HG02981 (cell line): ENCODE results near the gene ELOA.
"Not testable (repeated sequence)": the region's sequence is repeated elsewhere in the genome, so short reads cannot be mapped to it uniquely, and the experiment has no call there.

Experiments
- ATAC-seq: cut with Tn5 transposase; IDR thresholded peaks from one replicate; pipeline ENCODE4 v1.9.1; 2021; ENCODE audit warnings: mild to moderate bottlenecking, moderate library complexity; ENCODE audit not compliant: unreplicated experiment

ELOA gene

DNA sequence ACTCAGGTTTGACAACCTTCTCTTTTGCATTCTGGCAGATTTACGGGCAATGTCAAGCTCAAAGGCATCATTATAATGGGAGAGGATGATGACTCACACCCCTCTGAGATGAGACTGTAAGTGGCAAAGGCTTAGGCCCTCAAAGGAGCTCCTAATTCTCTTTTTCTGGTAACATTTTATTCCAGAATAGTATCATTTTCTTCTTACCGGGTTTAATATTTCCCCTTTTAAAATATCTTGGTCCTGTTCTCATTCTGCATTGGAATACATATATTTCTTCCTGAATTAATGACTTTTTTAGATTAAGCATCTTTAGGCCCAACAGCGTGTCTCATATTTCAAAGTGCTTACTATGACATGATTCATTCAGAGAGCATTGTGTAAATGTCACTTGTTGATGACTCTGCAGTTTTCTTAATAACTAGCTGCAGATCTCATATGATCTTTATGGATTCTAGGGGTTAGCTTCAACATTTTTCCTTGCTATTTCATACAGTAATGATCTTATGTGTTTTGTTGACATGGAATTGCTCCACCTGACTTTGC is 36.6 kb downstream of the ELOA start:
- no peak for ATAC-seq

DNA sequence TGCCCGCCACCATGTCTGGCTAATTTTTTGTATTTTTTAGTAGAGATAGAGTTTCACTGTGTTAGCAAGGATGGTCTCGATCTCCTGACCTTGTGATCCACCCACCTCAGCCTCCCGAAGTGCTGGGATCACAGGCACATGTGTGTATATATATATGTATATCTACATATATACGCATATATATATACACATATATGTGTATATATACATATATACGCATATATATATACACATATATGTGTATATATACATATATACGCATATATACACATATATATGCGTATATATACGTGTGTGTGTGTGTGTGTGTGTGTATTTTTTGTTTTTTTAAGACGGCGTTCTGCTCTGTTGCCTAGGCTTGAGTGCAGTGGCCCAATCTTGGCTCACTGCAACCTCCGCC is 39.9 kb downstream of the ELOA start:
- not testable (repeated sequence) for ATAC-seq

DNA sequence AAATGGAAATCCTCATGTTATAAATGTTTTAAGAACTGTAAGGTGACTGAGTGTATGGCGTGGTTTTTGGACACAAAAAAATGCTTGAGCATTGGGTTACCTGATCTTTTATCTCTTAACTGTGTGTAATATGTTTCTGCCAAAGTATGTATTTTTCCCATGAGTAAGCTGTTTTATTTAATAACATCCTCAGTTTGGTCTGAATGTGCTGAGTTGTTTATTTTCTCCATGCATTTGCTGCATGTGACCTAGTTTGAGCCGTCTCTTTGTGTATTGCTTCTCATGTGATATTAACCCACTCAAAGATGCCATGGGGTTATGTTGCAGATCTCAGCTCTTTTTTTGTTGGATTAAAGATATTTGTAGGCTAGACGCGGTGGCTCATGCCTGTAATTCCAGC is 41.6 kb downstream of the ELOA start:
- no peak for ATAC-seq

DNA sequence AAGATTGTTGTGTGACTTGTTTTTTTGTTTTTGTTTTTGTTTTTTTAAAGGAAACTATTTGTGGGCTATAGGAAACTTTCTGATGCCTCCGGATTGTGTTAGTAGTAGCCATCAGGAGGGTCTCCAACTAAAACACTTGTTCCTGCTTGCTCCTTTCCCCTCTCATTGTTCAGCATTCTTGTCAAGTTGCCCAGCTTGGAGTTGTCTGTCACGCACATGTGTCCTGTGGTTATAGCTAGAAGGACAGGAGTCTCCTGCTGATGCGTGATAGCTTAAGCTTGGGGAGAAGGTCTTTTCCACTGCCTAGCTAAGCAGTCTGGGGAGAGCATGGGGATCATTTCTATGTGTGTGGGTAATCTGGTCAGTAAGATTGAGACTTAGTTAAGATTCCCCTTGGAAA is 44.4 kb downstream of the ELOA start:
- no peak for ATAC-seq

DNA sequence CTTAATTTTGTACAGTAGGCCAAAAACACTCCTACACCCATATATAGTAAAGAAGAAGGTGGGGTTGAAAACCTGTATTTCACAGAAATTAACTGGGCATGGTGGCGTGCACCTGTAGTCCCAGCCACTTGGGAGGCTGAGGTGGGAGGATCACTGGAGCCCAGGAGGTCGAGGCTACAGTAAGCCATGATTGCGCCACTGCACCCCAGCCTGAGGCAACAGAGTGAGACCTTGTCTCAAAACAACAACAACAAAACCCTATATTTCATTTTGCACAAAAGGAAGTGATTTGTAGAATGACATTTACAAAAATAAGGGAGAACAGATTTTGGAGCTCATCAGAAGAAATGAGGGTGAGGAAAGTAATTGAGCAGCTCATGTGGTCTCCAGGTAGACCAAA is 45.4 kb downstream of the ELOA start:
- no peak for ATAC-seq

DNA sequence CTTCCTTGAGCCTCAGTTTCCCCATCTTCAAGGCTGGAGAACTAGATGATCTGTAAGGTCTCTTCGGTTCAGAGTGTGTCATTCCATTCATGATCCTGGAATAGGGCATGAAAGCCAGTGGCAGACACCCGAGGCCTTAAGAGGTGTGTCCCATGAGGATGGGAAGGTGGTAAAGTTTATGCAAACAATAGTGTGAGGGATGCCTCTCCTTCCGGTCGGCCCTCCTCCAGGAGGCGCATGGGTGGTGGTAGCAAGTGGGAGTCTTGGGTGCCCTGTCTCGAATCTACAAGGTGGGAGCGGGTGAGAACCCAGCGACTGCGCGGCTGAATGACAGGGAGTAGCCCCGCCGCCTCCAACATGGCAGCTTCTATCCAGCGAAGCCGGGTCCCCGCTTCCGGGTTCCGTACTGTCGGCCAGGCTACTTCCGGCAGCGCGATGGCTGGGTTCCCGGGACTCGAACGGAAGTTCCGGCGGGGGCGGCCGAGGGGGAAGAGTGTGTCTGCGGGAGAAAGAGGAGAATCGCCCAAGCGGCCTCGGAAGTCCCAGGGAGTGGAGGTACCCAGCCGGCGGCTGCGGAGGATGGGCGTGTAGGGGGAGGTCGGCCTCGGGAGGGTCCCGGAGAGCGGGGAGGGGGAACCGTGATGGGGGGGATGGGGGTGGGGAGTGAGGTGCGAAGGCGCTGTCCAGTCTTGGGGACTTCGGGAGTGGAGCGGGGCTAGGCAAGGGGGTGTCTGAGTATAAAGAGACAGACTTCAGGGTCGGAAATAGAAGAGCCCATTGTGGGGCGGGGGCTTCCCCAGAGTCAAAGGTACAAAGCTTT is 47.6 kb downstream of the ELOA start, which contains the start of gene LYPLA2:
Gene LYPLA2, plus strand, starts transcription at position 450 of the 820 bp plus-strand sequence. CDS start 1,538 bp downstream, outside the sequence.
- peak; percentile 81 for ATAC-seq

DNA sequence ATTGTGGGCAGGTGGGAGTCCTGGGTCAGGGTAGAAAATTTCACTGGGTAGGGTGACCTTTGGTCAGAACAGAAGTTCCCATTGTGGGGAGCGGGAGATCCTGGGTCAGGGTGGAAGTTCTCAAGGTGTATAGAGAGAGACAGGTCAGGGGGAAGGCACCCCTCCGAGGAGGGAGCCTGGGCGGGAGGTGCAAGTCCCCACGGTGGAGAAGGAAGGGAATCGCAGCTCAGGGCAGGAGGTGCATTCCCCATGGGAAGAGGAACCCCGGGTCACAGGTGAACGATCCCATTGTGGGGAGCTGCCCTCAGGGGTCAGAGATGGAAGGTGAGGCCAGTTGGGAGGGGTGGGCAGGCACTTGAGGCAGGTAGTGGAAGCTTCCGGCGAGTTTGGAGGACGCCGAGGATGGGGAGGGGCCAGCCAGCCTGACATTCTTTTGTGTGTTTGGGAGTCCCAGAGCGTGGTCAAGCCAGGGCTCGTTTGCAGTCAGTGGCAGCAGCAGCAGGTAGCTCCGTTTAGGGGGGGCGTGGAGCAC is 48.3 kb downstream of the ELOA start:
- ATAC-seq: no peak

DNA sequence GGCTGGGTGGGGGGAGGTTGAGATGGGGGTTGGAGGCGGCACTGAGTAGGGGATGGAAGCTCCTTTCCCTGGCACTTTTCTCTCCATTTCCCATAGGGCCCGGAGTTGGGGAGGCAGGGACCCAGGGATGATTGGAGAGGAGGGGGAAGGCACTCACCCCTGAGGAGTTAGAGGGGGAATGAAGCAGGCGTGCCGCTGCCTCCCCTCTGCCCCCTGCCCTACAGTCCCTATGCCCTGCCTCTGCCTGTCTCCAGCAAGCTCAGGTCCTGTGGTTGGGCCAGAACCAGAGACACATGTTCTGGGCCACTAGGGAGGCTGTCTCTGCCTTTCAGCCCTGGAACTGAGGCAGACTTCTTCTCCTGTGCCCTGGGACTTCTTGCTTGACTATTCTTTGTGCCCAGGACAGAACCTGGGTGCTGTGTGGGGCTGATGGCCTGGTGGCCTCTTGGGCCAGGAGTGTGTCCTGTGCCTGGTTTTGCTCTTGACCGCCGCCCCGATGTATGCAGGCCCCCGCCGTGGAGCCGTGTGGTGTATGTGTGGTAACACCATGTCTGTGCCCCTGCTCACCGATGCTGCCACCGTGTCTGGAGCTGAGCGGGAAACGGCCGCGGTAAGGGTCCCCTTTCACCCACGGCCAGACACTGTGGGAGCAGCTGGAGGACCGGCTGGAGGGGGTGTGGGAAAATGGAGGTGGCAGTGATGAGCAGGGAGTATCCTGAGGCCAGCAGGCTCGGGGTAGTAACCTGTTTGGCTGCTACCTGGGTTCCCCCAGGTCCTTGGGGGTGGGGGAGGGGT is 49.1 kb downstream of the ELOA start:
- ATAC-seq: no peak

DNA sequence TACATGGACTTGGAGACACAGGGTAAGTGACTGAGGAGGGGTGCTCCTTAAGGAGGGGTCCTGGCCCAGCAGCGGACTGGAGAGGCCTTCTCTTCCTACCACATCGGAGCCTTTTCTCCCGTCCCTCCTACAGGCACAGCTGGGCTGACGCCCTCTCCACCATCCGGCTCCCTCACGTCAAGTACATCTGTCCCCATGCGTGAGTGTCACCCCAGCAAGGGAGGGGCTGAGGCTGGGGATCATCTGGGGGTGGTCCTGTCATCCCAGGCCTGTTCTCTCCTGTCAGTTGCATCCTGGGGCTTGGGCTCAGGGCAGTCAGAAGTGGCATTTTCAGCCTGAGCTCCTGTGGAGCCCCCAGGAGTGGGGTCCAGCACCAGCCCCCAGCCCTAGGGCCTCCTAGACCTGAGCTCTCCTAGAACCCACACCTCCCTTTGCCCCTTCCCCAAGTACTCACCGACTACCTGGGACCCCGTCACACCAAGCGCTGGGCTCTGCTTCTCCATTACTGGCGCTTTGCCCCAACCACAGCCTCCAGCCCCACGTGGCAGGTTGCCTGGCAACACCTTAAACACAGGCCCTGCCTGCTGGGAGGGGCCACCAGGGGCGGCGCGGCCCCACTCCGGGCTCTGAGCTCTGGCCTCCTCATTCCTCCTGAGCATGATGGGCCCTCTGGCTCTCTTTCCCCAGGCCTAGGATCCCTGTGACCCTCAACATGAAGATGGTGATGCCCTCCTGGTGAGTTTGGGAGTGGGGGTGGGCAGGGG is 49.9 kb downstream of the ELOA start:
- no peak for ATAC-seq

DNA sequence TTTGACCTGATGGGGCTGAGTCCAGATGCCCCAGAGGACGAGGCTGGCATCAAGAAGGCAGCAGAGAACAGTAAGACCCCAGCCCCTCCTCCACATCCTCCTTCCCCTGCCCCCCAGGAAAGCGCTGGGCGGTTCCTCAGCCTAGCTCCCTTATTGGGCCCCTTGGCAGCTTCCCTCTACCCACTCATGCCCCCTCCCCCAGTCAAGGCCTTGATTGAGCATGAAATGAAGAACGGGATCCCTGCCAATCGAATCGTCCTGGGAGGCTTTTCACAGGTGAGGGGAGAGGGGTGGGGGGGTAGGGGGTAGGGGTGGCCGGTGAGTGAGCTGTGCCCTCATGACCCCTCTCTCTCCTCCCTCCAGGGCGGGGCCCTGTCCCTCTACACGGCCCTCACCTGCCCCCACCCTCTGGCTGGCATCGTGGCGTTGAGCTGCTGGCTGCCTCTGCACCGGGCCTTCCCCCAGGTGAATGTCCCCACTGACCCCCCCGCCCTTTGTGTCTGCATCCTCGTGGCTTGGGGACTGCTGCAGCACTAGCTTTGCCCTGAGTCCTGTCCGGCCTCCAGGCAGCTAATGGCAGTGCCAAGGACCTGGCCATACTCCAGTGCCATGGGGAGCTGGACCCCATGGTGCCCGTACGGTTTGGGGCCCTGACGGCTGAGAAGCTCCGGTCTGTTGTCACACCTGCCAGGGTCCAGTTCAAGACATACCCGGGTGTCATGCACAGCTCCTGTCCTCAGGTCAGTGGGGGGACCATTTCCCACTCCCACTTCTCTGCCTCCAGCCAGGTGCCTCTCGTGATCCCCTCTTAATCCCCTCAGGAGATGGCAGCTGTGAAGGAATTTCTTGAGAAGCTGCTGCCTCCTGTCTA is 50.8 kb downstream of the ELOA start:
- no peak for ATAC-seq

DNA sequence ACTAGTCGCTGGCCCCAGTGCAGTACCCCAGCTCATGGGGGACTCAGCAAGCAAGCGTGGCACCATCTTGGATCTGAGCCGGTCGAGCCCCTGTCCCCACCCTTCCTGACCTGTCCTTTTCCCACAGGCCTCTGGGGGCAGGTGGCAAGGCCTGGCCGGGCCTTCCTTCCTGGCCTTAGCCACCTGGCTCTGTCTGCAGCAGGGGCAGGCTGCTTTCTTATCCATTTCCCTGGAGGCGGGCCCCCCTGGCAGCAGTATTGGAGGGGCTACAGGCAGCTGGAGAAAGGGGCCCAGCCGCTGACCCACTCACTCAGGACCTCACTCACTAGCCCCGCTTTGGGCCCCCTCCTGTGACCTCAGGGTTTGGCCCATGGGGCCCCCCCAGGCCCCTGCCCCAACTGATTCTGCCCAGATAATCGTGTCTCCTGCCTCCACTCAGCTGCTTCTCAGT is 51.5 kb downstream of the ELOA start:
- ATAC-seq: not testable (repeated sequence)

DNA sequence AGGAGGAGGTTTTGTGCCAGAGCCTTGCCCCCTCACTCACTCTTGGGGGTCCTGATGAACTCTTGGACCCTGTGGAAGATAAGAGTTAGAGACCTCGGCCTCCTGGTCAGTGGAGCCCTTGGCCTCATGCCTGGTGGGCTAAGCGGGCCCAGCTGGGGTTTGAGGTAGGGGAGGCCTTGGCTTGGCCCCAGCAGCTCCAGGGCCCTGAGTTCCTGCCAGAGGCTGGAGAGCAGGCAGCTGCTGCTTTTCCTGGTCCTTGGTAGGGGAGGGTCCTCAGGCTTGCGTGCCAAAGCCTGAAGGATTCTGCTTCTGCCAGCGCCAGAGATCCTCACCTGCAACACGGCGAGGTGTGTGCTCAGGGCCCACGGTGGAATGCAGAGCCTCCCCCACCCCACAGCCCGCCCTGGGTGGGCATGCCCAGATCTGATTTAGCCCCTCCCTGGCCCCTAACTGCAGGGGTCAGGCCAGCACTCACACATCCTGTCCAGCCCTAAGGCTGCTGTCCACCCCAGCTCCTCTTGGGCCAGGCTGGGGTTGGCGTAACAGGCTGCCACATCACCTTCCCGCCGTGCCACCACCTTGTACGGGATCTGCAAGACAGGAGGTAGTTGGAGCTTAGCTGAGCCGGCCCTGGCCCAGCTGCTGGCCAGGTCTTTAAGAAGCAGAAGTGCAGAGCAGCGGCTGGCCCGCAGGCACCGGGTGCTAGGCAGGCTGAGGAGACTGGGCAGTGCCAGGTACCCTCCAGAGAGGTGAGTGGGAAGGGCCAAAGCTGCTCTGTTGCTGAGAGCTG is 52.6 kb downstream of the ELOA start:
- no peak for ATAC-seq

DNA sequence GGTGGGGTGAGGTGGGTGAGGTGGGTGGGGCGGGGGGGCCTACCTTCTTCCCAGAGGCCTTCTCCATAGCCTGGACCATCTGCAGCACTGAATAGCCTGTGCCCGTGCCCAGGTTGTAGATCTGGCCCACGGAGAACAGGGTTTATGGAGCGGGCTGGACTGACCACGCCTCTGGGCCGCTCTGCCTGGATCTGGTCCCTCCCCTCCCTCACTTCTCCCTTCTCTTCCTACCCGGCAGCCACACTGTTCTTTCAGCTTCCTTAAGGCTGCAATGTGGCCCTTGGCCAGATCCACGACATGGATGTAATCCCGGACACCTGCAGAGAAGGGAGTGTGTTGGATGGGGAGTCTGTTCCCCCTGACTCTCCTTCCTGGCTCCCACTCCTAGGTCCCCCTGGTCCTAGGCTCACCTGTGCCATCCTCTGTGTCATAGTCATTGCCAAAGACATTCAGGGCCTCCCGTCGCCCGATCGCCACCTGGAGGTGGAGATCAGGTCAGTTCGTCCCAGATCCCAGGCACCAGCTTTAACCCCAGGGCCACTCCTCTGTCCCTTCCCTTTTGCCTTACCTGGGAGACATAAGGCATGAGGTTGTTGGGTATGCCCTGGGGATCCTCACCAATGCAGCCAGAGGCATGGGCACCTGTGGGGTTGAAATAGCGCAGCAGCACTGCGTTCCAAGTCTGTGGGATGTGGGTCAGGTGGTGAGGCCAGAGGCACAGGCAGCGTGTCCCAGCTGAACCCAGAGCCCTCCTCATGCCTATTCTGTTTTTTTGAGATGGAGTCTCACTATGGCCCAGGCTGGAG is 53.4 kb downstream of the ELOA start:
- ATAC-seq: no peak

DNA sequence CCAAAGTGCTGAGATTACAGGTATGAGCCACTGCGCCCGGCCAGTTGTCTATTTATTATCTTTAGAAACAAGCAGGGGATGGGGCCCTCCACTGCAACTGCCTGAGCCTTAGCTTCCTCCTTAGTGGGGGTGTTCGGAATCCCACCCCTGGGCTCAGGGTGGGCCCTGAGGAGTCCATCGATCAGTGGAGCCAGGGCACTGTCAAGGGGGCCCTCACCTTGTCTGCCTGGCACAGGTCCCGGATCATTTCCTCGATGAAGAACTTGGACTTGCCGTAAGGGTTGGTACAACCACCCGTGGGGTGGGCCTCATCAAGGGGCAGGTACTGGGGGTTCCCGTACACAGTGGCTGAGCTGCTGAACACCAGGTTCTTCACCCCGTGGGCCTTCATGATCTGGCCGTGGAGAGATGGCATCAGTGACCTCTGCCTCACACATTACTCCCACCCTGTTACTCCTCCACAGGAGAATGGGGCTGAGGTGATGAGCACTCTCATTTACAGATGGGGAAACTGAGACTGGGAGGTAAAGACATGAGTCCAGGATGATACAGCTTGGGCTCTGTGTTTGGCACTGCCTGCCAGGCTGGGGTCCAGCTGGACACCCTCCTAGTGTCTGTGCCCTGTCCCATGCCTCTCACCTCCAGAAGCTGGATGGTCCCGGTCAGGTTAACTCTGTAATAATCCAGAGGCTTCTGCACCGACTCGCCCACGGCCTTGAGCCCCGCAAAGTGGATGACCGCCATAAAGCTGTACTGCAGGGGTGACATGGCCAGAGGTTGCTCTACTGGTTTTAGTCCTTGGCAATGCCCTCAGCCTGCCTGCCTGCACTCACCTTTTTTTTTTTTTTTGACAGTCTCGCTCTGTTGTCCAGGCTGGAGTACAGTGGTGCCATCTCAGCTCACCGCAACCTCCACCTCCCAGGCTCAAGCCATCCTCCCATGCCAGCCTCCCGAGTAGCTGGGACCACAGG is 54.5 kb downstream of the ELOA start:
- no peak for ATAC-seq

DNA sequence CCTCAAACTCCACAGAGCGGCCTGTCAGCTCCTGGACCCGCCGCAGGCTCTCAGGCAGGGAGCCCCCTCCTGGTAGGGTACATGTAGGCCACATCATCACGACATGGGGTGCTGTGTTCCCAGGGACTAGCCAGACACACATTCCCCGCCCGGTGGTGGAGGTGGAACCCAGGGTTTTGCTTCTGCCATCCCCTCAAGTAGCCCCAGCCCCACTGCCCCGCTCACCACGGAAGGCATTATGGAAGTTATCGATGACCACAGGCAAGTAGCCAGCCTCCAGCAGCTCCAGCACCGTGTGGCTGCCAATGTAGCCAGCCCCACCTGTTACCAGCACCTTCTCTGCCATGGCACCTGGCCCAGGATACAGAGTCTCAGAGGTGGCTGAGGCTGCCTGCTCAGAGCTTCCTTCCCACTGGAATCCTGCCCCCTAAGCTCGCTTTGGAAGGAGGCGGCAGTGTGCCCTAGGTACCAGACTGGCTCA is 55.4 kb downstream of the ELOA start:
- ATAC-seq: no peak

DNA sequence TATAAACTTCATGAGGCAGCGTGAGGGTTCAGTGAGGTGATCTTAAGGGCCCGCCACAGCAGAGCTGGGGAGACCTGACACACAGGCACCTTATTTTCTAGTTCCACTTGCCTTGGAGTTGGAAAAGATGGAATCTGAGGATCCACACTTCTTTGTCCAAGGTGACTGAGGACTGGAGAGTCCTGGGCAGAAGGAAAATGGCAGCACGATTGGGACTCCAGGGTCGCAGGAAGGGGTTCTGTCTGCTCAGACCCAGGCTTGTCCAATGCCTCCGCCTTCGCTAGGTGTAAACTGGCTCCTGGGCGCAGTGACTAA is 55.9 kb downstream of the ELOA start:
- ATAC-seq: no peak
